GM10847 (cell line): ENCODE measurements around the gene TXK.

ENCODE experiments used
- POLR2A ChIP-seq: IDR thresholded peaks from 2 replicates; pipeline ENCODE4 v1.6.1; 2011; ENCODE audit not compliant: insufficient read length; ENCODE audit errors: extremely low read depth

TXK gene

DNA sequence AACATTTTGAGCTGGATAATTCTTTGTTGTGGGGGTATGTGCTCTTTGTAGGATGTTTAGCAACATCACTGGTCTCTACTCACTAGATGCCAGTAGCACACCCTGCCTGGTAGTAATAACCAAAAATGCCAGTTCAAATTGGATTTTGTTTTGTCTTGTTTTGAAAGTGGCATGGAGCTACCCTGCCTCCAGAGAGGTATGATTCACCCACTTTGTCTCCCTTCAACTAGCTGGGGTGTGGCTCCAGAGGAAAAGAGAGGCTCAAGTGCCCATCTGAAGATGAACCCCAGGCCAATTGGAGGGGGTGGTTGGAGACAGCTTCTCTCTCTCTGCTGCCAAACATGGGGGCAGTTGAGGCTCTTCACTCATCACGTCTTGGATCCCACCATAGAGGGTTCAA, 83.0 kb downstream of the TXK start:
- TF ChIP-seq POLR2A = no peak

DNA sequence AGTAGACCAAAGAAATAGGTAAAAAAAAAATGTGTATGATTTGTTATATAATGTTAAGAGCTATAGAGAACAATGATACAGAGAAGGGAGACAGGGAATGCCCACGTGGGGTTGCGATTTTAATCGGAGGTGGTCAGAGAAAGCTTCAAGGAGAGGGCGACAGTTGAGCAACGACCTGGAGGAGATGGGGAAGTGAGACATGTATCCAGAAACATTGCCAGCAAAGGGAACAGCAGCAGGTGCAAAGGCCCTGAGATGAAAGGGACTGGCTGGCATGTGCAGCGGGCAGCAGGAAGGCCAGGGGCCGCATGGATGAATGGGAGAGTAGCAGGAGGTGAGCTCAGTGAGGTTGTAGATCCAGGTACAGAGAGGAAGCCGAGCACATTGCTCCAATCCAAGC, 84.6 kb downstream of the TXK start:
- no peak for TF ChIP-seq POLR2A

DNA sequence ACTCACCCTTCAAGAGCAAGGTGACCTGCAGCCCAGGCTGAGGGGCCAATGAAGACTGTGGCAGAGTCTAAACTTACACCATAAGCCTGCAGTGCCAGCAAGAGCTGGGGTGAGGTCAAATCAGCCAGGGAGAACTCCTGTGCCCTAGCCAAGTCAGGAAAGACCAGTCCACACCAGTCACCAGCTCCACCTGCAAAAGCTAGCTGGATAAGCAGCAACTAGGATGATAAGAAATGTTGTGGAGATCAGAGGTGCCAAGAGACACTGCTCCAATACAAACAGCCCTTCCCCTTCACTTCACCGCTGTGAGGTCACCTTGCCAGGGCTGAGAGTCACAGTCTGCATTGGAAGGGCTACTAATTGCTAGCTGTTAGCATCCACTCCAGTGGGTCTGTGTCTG, 86.2 kb downstream of the TXK start:
- TF ChIP-seq POLR2A = no peak

DNA sequence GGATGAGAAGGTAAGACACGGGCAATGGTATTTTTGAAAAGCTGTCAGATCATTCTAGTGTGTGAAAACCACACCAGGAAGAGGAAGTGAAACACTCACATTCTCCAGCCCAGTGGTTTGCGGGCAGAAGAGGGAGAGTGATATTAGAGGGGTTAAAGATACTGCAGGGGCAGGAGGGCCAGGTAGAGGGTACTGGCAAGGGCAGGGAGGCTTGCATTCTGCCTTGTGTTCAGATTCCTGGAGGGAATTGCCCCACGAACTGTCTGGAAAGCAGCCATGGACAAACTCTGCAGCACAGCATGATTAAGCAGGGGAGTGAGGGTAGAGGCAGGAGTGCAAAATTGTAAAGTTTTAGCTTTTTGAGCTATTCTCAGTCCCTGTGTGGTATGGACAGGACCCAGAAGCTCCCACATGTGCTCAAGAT, 86.6 kb downstream of the TXK start:
- no peak for TF ChIP-seq POLR2A

DNA sequence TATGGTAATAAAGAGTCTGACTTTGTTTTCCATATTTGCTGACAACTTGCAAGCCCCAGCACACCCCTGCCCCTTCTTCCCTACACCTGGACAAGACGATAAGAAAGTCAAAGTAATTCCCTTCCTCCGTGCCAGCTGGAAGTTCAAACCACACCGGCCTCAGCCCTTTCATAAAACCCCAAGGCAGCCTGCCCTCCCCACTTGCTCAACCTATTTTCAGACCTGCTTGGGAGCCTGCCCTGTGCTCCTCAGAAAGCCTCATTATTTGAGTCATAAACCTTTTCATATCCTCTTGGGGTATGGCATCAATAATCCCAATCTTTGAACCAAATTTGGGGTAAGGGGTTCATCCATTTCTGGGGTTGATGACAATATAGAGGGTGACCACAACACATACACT, 88.0 kb downstream of the TXK start:
- no peak for TF ChIP-seq POLR2A

DNA sequence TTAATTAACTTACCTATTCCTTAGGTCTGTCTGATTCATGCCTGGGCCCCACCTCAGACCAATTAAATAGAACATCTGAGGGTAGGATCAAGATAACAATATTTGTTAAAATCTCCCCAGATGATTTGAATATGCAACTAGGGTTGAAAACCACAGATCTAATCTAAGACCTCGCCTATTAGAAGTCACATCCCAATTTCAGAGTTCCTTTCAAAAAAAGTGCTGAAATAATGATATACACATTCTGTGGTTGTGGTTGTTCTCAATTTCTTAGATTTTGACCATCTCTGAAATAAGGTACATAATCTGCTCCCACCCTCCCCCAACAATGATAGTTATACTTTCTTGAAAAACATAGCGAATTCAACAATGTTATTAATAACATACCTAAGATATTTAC, 89.8 kb downstream of the TXK start:
- TF ChIP-seq POLR2A = no peak

DNA sequence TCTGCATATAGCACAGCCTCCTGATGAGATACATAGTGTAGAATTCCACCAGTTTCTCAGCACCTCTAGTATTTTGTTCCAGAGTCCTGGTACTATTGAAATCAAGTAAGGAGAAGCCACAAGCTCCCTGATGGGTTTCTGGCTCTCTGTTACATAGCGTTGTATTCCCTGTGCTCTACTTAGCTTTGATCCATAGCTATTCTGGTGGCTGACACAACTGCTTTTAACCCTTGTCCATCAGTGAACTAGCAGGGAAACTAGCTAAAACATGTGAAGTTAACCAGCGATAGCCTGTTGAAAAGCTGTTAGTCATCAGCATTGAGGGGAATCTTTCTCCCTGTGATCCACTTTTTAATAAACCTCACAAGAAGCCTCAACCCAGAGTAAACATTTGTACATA, 90.5 kb downstream of the TXK start:
- TF ChIP-seq POLR2A = no peak

DNA sequence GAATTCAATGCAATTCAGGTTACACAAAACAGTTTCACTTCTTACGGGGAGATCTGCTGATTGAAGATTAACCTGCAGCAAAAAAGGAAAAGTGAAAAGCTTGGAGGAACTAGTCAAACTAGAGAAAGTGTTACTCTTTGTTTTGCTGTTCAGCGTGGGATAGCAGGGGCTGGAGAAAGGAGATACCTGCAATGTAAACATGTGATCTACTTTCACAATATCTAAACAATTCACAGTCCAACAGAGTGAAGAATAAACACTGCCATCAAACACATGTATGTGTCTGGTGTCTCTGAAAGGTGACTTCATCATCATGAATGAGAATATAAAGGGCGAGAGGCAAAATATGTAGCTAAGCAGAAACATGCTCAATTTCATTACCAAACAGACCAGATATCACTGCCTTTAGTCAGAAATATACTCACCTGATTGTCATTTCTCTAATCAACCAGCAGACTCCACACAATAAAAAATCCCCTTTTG, 91.0 kb downstream of the TXK start:
- no peak for TF ChIP-seq POLR2A

DNA sequence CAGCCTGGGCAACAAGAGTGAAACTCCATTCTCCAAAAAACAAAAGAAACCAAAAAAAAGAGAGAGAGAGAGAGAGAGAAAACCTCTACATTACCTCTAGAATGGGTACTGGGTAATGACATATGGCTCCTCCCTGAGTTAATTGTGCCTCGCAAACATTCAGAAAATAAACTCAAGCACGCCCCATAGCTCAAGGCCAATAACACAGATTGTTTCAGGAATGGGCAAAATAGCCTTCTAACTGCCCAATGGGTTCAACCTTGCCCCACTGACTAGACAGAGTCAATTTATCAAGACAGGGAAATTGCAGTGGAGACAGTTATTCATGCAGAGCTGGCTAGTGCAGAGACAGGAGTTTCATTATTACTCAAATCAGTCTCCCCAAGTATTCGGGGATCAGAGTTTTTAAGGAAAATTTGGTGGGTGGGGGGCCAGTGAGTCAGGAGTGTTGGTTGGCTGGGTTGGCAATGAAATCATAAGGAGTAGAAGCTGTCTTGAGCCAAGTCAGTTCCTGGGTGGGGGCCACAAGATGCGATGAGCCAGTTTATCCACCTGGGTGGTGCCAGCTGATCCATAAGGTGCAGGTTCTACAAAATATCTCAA, 92.4 kb downstream of the TXK start:
- no peak for TF ChIP-seq POLR2A

DNA sequence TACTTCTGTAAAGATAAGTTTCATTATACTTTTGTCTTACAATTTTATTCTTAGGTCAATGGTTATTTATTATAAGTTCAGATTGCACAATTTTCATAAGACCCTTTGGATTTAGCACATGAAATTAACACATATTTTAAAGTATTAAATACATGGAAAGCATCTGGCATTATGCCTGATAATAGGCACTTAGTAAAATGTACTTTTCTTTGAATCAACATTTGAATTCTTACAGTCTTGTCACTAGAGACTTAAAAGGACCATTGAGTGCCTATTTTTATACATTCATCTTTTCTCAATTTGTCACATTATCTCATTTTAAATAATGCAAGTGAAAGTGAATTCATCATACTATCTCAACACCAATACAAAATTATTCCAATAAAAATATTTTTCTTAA, 94.5 kb downstream of the TXK start:
- TF ChIP-seq POLR2A = no peak

DNA sequence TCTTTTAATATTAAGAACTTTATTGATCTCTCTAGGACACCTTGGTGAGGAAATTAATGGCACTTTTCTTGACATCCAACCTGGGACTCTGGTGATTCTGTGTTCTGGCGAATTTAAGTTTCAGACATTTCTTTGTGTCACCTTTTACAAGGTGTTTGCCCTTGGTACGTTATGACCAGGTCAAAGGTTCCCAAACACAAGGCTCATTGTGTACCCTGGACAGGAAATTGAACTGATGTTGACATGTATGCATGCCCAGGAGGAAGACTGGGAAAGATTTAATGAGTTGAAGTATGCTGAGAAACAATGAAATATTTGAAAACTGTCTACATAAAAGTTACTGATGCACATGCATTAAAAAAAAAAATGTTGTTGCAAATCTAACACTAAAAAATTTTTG, 95.4 kb downstream of the TXK start:
- TF ChIP-seq POLR2A = no peak

DNA sequence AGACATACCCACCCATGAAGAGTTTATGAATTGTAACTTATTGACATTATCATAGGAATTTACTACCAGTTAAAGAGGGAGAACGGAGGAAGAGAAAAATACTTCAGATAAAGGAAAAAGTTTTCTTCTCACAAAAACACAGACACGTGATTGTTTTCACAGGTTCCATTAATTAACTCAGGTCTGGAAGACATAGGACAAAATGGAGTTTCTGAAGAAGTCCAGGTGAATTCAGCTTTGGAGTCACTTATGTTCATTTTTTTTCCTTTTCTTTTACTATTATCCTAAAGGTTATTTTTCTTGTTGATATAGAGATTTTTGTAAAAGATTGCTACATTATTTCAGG, 97.0 kb downstream of the TXK start:
- TF ChIP-seq POLR2A = no peak

DNA sequence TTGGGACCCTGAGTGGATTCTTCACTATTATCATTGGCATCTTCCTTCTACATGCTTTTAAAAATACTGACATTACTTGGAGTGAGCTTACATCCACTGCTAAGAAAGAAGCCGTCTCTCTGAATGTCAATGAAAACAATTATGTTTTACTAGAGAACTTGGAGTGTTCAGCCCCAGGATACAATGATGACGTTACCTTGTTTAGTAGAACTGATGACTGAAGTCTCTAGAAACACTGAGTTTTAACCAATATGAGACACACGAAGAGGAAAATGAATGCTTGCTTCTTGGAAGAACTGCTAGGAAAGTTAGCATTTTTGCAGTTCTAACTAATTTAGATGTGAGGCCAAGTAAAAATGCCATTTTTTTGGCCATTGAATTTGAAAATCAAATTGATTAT, 98.1 kb downstream of the TXK start:
- TF ChIP-seq POLR2A = no peak

DNA sequence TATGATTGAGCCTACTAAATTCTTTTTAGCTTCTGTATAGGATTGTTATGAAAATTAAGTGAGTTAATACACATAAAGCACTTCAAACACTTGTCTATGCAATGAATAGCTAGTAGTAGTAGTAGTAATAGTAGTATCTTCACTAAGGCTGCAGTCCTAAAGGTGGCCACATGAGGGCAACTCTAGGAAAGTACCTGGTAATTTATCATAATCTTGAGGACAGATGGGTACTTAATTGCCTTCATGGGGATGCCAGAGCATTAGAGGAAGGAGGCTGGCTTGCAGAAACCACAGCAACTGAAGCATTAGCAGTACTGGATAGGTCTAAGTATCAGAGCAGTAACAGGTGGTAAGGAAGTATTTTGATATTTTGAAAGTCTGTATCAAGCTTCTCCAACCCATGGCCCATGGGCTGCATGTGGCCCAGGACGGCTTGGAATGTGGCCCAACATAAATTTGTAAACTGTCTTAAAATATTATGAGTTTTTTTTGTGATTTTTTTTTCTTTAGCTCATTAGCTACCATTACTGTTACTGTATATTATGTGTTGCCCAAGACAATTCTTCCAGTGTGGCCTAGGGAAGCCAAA, 100.1 kb downstream of the TXK start:
- no peak for TF ChIP-seq POLR2A

DNA sequence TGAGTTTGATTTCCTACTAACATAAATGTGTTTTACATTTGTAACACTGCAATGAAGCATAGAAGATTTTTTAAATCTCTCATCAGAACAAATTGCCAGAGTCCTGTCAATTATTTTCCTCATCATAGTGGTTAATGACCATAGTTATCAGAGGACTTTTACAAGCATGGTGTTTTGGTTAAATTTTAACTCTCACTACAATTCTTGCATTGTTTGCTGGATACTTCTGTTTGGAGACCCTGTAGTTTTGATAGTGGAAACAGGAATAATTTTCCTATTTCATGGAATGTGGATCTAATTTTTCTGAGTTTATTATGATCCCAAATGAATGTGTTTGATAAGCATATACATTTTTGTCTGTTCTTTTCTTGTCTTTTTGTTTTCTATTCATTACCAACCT, 100.6 kb downstream of the TXK start:
- TF ChIP-seq POLR2A = no peak

DNA sequence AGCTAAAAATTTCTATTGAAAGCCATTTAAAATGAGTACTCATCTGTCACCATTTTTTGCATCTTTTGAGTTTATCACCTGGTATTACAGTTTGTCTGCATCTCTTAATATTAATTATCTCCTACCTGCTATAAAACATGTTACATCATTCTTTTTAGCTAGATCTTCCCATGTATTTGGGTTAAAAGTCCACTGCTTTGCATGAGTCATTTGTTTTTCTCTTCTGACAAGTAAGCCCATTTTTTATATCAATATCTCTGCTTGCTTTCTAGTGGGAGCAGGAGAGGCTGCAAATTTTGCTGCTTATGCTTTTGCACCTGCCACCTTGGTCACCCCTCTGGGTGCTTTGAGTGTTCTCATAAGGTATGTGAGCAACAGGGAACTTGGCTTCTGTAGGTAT, 101.3 kb downstream of the TXK start:
- TF ChIP-seq POLR2A = no peak

DNA sequence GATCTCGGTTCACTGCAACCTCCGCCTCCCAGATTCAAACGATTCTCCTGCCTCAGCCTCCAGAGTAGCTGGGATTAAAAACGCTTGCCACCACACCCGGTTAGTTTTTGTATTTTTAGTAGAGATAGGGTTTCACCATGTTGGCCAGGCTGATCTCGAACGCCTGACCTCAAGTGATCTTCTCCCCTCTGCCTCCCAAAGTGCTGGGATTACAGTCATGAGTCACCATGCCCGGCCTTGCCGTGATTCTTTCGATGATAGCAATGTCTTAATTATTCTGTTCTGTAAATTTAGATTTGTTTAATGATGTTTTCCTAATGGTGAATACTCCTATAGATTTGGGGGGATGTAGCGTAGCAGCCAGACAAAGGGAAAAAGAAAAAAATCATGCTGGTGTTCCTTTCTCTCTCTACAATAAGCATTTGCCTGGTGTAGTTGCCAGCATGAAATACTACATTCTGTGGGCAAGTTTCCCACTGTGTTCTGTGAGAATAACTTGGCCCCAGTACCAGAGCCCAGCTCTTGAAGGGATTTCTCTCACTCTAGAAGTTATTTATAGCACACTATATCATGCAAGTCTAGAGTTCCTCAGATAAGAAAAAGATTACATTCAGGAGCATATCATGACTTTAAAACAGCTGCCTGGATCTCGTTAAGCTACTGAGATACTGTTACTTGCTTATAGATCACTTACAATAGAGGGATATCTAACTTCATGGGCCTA, 102.1 kb downstream of the TXK start:
- no peak for TF ChIP-seq POLR2A
